GM23248 (cell line): ENCODE results near the gene CDH19. TPM values are rescaled to one million over a fixed set of nuclear protein-coding genes. Genes with fewer than 3 reads are reported as not detected.

Experiments used
- DNase-seq: peaks from one replicate; pipeline ENCODE4 v3.0.0-alpha.2; 2015
- H2AFZ ChIP-seq: fragments of 200-600 bp; sonication (generic); 2 replicates; pipeline ENCODE4 v1.6.1; 2016; ENCODE audit warnings: antibody characterized with exemption
- H3F3A ChIP-seq: fragments of 200-600 bp; sonication (generic); 2 replicates; pipeline ENCODE4 v1.6.1; 2016; ENCODE audit warnings: mild to moderate bottlenecking, antibody characterized with exemption, mixed run types; ENCODE audit not compliant: insufficient read depth
- H3K27ac ChIP-seq: fragments of 200-600 bp; sonication (generic); 2 replicates; pipeline ENCODE4 v1.5.1; 2016; ENCODE audit warnings: mild to moderate bottlenecking
- H3K27me3 ChIP-seq: fragments of 200-600 bp; sonication (generic); replicated peaks from 2 replicates; pipeline ENCODE4 v1.6.1; 2016; ENCODE audit warnings: mild to moderate bottlenecking; ENCODE audit not compliant: insufficient read depth
- H3K36me3 ChIP-seq: fragments of 200-600 bp; sonication (generic); 2 replicates; pipeline ENCODE4 v1.6.1; 2016; ENCODE audit warnings: low read depth, mild to moderate bottlenecking
- H3K4me1 ChIP-seq: fragments of 200-600 bp; sonication (generic); 2 replicates; pipeline ENCODE4 v1.6.1; 2016; ENCODE audit warnings: mild to moderate bottlenecking; ENCODE audit not compliant: insufficient read depth
- H3K4me2 ChIP-seq: fragments of 200-600 bp; sonication (generic); one replicate; pipeline ENCODE4 v1.6.1; 2016; ENCODE audit warnings: mild to moderate bottlenecking; ENCODE audit not compliant: unreplicated experiment
- H3K4me3 ChIP-seq: fragments of 200-600 bp; sonication (generic); 2 replicates; pipeline ENCODE4 v1.5.1; 2016; ENCODE audit warnings: mild to moderate bottlenecking
- H3K79me2 ChIP-seq: fragments of 200-600 bp; sonication (generic); 2 replicates; pipeline ENCODE4 v1.6.1; 2016; ENCODE audit warnings: mild to moderate bottlenecking; ENCODE audit not compliant: insufficient read depth
- H3K9ac ChIP-seq: fragments of 200-600 bp; sonication (generic); 2 replicates; pipeline ENCODE4 v1.6.1; 2016; ENCODE audit warnings: mild to moderate bottlenecking
- H3K9me2 ChIP-seq: fragments of 200-600 bp; sonication (generic); 2 replicates; pipeline ENCODE4 v1.6.1; 2016; ENCODE audit warnings: mixed run types, mild to moderate bottlenecking, moderate library complexity; ENCODE audit not compliant: insufficient read depth
- H3K9me3 ChIP-seq: fragments of 200-600 bp; sonication (generic); one replicate; pipeline ENCODE4 v1.6.1; 2017; ENCODE audit warnings: low read depth
- H4K20me1 ChIP-seq: fragments of 200-600 bp; sonication (generic); 2 replicates; pipeline ENCODE4 v1.6.0; 2016; ENCODE audit not compliant: insufficient read depth
- EZH2 ChIP-seq: fragments of 200-600 bp; sonication (generic); IDR thresholded peaks from 2 replicates; pipeline ENCODE4 v1.6.1; 2018; ENCODE audit warnings: antibody characterized with exemption, mild to moderate bottlenecking; ENCODE audit not compliant: insufficient read depth, poor library complexity, severe bottlenecking
- EZH2phosphoT487 ChIP-seq: fragments of 200-600 bp; sonication (generic); IDR thresholded peaks from 2 replicates; pipeline ENCODE4 v1.6.1; 2018; ENCODE audit warnings: antibody characterized with exemption, moderate library complexity, mild to moderate bottlenecking, low read depth; ENCODE audit not compliant: insufficient read depth
- WGBS, 2 experiments: methylation state at CpG; one replicate each; pipeline ENCODE4 v1.1.6; 2015 to 2017; ENCODE audit warnings: low lambda C conversion rate in 2 of 2, low coverage in 1 of 2; ENCODE audit errors: missing lambda C conversion rate in 2 of 2; 5-methylcytosine and 5-hydroxymethylcytosine counted together
- in situ Hi-C: fragments of 300-500 bp; cut with MboI; formaldehyde crosslinking; loops from 2 replicates; pipeline ENCODE4 v1.15.0; 2020
- polyA plus RNA-seq: library from polyadenylated mRNA; unstranded; fragments of >200 nt; fragmentation: Nextera tagmentation; extraction: Ambion mirVana; gene quantifications from 2 replicates; pipeline ENCODE4 v1.2.1, GENCODE V29; 2016
- total RNA-seq: library from RNA; depleted of rRNA; stranded (reverse); fragments of >200 nt; shearing (Covaris generic); gene quantifications from 2 replicates; pipeline ENCODE4 v1.2.3, GENCODE V29; 2014

CDH19 gene
- total and polyA plus RNA-seq, 2 experiments from 2014 or later, result not detected

- DNase-seq, result no peak
- H3K36me3 ChIP-seq, result no peaks in the 10 kb centered on the region
- no peaks in the 10 kb centered on the region for H3F3A ChIP-seq
- no peaks in the 10 kb centered on the region for H3K27me3 ChIP-seq
- WGBS, 2 experiments, result 22% methylated on average over 2 of the region's 2 CpGs
- H3K4me2 ChIP-seq, result no peak overlapping the region
- no peaks in the 10 kb centered on the region for H3K4me1 ChIP-seq
- H3K9me2 ChIP-seq, result no peaks in the 10 kb centered on the region
- H3K4me3 ChIP-seq, result no peak overlapping the region
- no peak overlapping the region for H3K9ac ChIP-seq
- no peak overlapping the region for H2AFZ ChIP-seq
- H3K9me3 ChIP-seq, result no peaks in the 10 kb centered on the region
- no peak overlapping the region for H3K27ac ChIP-seq
- in situ Hi-C loops, result no loop called here
- H4K20me1 ChIP-seq, result no peaks in the 10 kb centered on the region
- H3K79me2 ChIP-seq, result no peaks in the 10 kb centered on the region
- no peak for TF ChIP-seq EZH2
- TF ChIP-seq EZH2phosphoT487, result no peak
Measured at GRCh38 chr18:66511289-66511688, 92.6 kb downstream of the CDH19 start.

- H3K4me2 ChIP-seq, result no peak overlapping the region
- H3K79me2 ChIP-seq, result no peaks in the 10 kb centered on the region
- no peaks in the 10 kb centered on the region for H3K9me2 ChIP-seq
- no peaks in the 10 kb centered on the region for H3F3A ChIP-seq
- WGBS, 2 experiments, result 30 to 31% methylated on average over 5 of the region's 5 CpGs
- no peak overlapping the region for H3K9ac ChIP-seq
- H3K4me1 ChIP-seq, result no peaks in the 10 kb centered on the region
- TF ChIP-seq EZH2phosphoT487 (no peak), EZH2 (no peak)
- in situ Hi-C loops, result no loop called here
- no peaks in the 10 kb centered on the region for H4K20me1 ChIP-seq
- H3K27ac ChIP-seq, result no peak overlapping the region
- H3K9me3 ChIP-seq, result no peaks in the 10 kb centered on the region
- H3K36me3 ChIP-seq, result no peaks in the 10 kb centered on the region
- H3K27me3 ChIP-seq, result no peaks in the 10 kb centered on the region
- DNase-seq, result no peak
- no peak overlapping the region for H3K4me3 ChIP-seq
- H2AFZ ChIP-seq, result no peak overlapping the region
Measured at GRCh38 chr18:66510357-66511045, 93.4 kb downstream of the CDH19 start.

- no peak overlapping the region for H3K4me2 ChIP-seq
- no peaks in the 10 kb centered on the region for H3F3A ChIP-seq
- DNase-seq, result no peak
- no peaks in the 10 kb centered on the region for H3K79me2 ChIP-seq
- no peaks in the 10 kb centered on the region for H4K20me1 ChIP-seq
- in situ Hi-C loops, result no loop called here
- 35 to 44% methylated on average over 3 of the region's 3 CpGs for WGBS, 2 experiments
- no peak overlapping the region for H3K27ac ChIP-seq
- H2AFZ ChIP-seq, result no peak overlapping the region
- no peaks in the 10 kb centered on the region for H3K4me1 ChIP-seq
- no peak overlapping the region for H3K4me3 ChIP-seq
- H3K27me3 ChIP-seq, result no peaks in the 10 kb centered on the region
- no peak overlapping the region for H3K9ac ChIP-seq
- no peaks in the 10 kb centered on the region for H3K36me3 ChIP-seq
- H3K9me3 ChIP-seq, result no peaks in the 10 kb centered on the region
- H3K9me2 ChIP-seq, result no peaks in the 10 kb centered on the region
- TF ChIP-seq EZH2 (no peak), EZH2phosphoT487 (no peak)
Measured at GRCh38 chr18:66508937-66509336, 95.0 kb downstream of the CDH19 start.

- H3K9me3 ChIP-seq, result no peaks in the 10 kb centered on the region
- no peaks in the 10 kb centered on the region for H3K27me3 ChIP-seq
- H3K4me3 ChIP-seq, result no peak overlapping the region
- in situ Hi-C loops, result no loop called here
- no peaks in the 10 kb centered on the region for H3K79me2 ChIP-seq
- 8 to 13% methylated on average over 1 of the region's 1 CpG for WGBS, 2 experiments
- H4K20me1 ChIP-seq, result no peaks in the 10 kb centered on the region
- H3K27ac ChIP-seq, result no peak overlapping the region
- no peak for TF ChIP-seq EZH2
- TF ChIP-seq EZH2phosphoT487, result no peak
- no peak for DNase-seq
- no peaks in the 10 kb centered on the region; the same call in 1 of the 2 replicates for H3K9me2 ChIP-seq
- H3K4me1 ChIP-seq, result no peaks in the 10 kb centered on the region
- H3K9ac ChIP-seq, result no peak overlapping the region
- H3K4me2 ChIP-seq, result no peak overlapping the region
- H3K36me3 ChIP-seq, result no peaks in the 10 kb centered on the region
- H3F3A ChIP-seq, result no peaks in the 10 kb centered on the region
- no peak overlapping the region for H2AFZ ChIP-seq
Measured at GRCh38 chr18:66506178-66506577, 97.7 kb downstream of the CDH19 start.
